ENCODE measurements around the gene AR.

Gene AR

GRCh38 chrX:67727576-67727975 is 183.8 kb downstream of the AR start:
- peaks cover 2% of the 10 kb centered on the region for H3K4me1 ChIP-seq (ENCODE audit: insufficient read depth, low read length)
- no peaks in the 10 kb centered on the region for H3K36me3 ChIP-seq (ENCODE audit: insufficient read depth, low read length)
- no peak overlapping the region for H2AFZ ChIP-seq (ENCODE audit: low read depth, low read length)
- H3K9me3 ChIP-seq (ENCODE audit: low read length), result no peaks in the 10 kb centered on the region
- no peak overlapping the region for H3K4me3 ChIP-seq (ENCODE audit: low read length)
- H3K27me3 ChIP-seq (ENCODE audit: insufficient read depth, low read length), result no peaks in the 10 kb centered on the region

- Histone ChIP-seq H3K27me3 (ENCODE audit: insufficient read depth, low read length) (no peaks in the 10 kb centered on the region), H3K9me3 (ENCODE audit: low read length) (no peaks in the 10 kb centered on the region), H2AFZ (ENCODE audit: low read depth, low read length) (no peak overlapping the region), H3K4me3 (ENCODE audit: low read length) (no peak overlapping the region), H3K36me3 (ENCODE audit: insufficient read depth, low read length) (no peaks in the 10 kb centered on the region), H3K4me1 (ENCODE audit: insufficient read depth, low read length) (no peaks in the 10 kb centered on the region)
Observed at GRCh38 chrX:67730296-67730695, 186.5 kb downstream of the AR start.

DNA sequence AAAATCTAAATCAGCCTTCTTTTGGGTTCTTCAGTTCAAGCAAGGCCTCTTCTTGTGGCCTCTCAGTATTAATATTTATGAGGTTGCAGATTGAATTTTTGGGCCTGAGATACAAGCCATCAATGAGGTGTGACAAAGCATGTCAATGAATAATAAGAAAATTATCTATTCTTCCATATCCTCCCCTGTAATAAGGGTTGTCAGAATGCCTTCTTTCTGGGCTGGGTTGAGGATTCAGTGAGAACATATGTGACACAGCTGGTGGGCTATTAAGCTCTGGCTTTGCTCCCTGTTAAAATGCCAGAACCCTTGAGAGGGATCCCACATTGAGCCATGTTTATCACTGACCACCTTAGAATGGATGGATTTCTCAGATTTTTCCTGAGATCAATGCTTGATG is 187.2 kb downstream of the AR start:
- no peak overlapping the region for H3K4me3 ChIP-seq (ENCODE audit: low read length)
- no peaks in the 10 kb centered on the region for H3K9me3 ChIP-seq (ENCODE audit: low read length)
- no peak overlapping the region for H2AFZ ChIP-seq (ENCODE audit: low read depth, low read length)
- no peaks in the 10 kb centered on the region for H3K4me1 ChIP-seq (ENCODE audit: insufficient read depth, low read length)
- H3K27me3 ChIP-seq (ENCODE audit: insufficient read depth, low read length), result no peaks in the 10 kb centered on the region
- H3K36me3 ChIP-seq (ENCODE audit: insufficient read depth, low read length), result no peaks in the 10 kb centered on the region

DNA sequence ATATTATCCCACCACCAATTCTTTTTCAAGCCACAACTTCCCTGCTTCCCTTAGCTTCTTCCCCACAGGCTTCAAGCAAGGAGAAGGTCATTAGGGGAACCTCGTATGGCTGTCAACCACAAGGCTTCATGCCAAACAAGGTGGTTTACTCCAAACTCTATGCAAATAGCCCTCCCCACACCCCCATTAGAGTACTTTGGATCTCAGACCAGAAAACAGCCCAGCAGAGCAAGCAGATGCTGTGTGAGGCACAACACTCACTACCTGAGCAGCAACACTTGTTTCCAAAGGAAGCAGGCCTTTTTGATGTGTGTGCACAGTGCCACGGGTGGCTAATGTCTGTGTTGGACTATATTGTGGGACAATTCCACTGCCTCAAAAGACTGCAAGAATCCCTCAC is 189.0 kb downstream of the AR start:
- H2AFZ ChIP-seq (ENCODE audit: low read depth, low read length), result no peak overlapping the region
- no peaks in the 10 kb centered on the region for H3K36me3 ChIP-seq (ENCODE audit: insufficient read depth, low read length)
- no peaks in the 10 kb centered on the region for H3K27me3 ChIP-seq (ENCODE audit: insufficient read depth, low read length)

GRCh38 chrX:67734111-67734753 is 190.4 kb downstream of the AR start:
- no peak overlapping the region for H2AFZ ChIP-seq (ENCODE audit: low read depth, low read length)
- no peaks in the 10 kb centered on the region for H3K9me3 ChIP-seq (ENCODE audit: low read length)
- H3K4me1 ChIP-seq (ENCODE audit: insufficient read depth, low read length), result no peaks in the 10 kb centered on the region
- H3K4me3 ChIP-seq (ENCODE audit: low read length), result no peak overlapping the region
- H3K27me3 ChIP-seq (ENCODE audit: insufficient read depth, low read length), result no peaks in the 10 kb centered on the region
- no peaks in the 10 kb centered on the region for H3K36me3 ChIP-seq (ENCODE audit: insufficient read depth, low read length)

More for the DNA sequence above, 189.0 kb downstream of the AR start:
- no peaks in the 10 kb centered on the region for H3K4me1 ChIP-seq (ENCODE audit: insufficient read depth, low read length)
- no peak overlapping the region for H3K4me3 ChIP-seq (ENCODE audit: low read length)
- no peaks in the 10 kb centered on the region for H3K9me3 ChIP-seq (ENCODE audit: low read length)

- Histone ChIP-seq H3K27me3 (ENCODE audit: insufficient read depth, low read length) (no peaks in the 10 kb centered on the region), H3K9me3 (ENCODE audit: low read length) (no peaks in the 10 kb centered on the region), H3K4me3 (ENCODE audit: low read length) (no peak overlapping the region), H3K4me1 (ENCODE audit: insufficient read depth, low read length) (no peaks in the 10 kb centered on the region), H2AFZ (ENCODE audit: low read depth, low read length) (no peak overlapping the region), H3K36me3 (ENCODE audit: insufficient read depth, low read length) (no peaks in the 10 kb centered on the region)
Observed at GRCh38 chrX:67749536-67749935, 205.7 kb downstream of the AR start.

- H3K4me3 ChIP-seq (ENCODE audit: low read length), result no peak overlapping the region
- H3K27me3 ChIP-seq (ENCODE audit: insufficient read depth, low read length), result no peaks in the 10 kb centered on the region
- no peaks in the 10 kb centered on the region for H3K9me3 ChIP-seq (ENCODE audit: low read length)
- no peak overlapping the region for H2AFZ ChIP-seq (ENCODE audit: low read depth, low read length)
- no peaks in the 10 kb centered on the region for H3K36me3 ChIP-seq (ENCODE audit: insufficient read depth, low read length)
- H3K4me1 ChIP-seq (ENCODE audit: insufficient read depth, low read length), result no peaks in the 10 kb centered on the region
Observed at GRCh38 chrX:67750694-67751093, 206.9 kb downstream of the AR start.

- Histone ChIP-seq H3K4me1 (ENCODE audit: insufficient read depth, low read length) (no peaks in the 10 kb centered on the region), H3K27me3 (ENCODE audit: insufficient read depth, low read length) (no peaks in the 10 kb centered on the region), H2AFZ (ENCODE audit: low read depth, low read length) (no peak overlapping the region), H3K9me3 (ENCODE audit: low read length) (no peaks in the 10 kb centered on the region), H3K4me3 (ENCODE audit: low read length) (no peak overlapping the region), H3K36me3 (ENCODE audit: insufficient read depth, low read length) (no peaks in the 10 kb centered on the region)
Observed at GRCh38 chrX:67759018-67759417, 215.2 kb downstream of the AR start.

- no peak overlapping the region for H2AFZ ChIP-seq (ENCODE audit: low read depth, low read length)
- H3K27me3 ChIP-seq (ENCODE audit: insufficient read depth, low read length), result no peaks in the 10 kb centered on the region
- H3K4me1 ChIP-seq (ENCODE audit: insufficient read depth, low read length), result no peaks in the 10 kb centered on the region
- no peak overlapping the region for H3K4me3 ChIP-seq (ENCODE audit: low read length)
- H3K36me3 ChIP-seq (ENCODE audit: insufficient read depth, low read length), result no peaks in the 10 kb centered on the region
- no peaks in the 10 kb centered on the region for H3K9me3 ChIP-seq (ENCODE audit: low read length)
Observed at GRCh38 chrX:67777148-67777547, 233.3 kb downstream of the AR start.

- no peaks in the 10 kb centered on the region for H3K9me3 ChIP-seq (ENCODE audit: low read length)
- no peaks in the 10 kb centered on the region for H3K36me3 ChIP-seq (ENCODE audit: insufficient read depth, low read length)
- no peaks in the 10 kb centered on the region for H3K27me3 ChIP-seq (ENCODE audit: insufficient read depth, low read length)
- H2AFZ ChIP-seq (ENCODE audit: low read depth, low read length), result no peak overlapping the region
- H3K4me3 ChIP-seq (ENCODE audit: low read length), result no peak overlapping the region
- no peaks in the 10 kb centered on the region for H3K4me1 ChIP-seq (ENCODE audit: insufficient read depth, low read length)
Observed at GRCh38 chrX:67779099-67779498, 235.3 kb downstream of the AR start.

All from neuron (in vitro differentiated cells).